Measurements from ENCODE around the gene ADISSP. TPM values are rescaled to one million over a fixed set of nuclear protein-coding genes. Genes with fewer than 3 reads are reported as not detected.

ADISSP gene
- total RNA-seq, 1 experiment from 2014 or later: 99.4 TPM

- no peak overlapping the region for H2AFZ ChIP-seq (ENCODE audit: low read depth, low read length, poor library complexity, severe bottlenecking)
- peak; percentile 17; the same call in 1 of the 2 replicates for TF ChIP-seq POLR2AphosphoS5 (IDR thresholded peaks at IDR 0.05; ENCODE audit: low read depth, low read length)
- no peak for TF ChIP-seq MAX (IDR thresholded peaks at IDR 0.05)
- CTCF ChIA-PET: no interaction called here
- H3K9ac ChIP-seq (ENCODE audit: low read length): no peak overlapping the region
- intact Hi-C loops (cut with micrococcal nuclease): no loop called here
- H3K27me3 ChIP-seq (ENCODE audit: insufficient read depth, low read length): no peaks in the 10 kb centered on the region
- no peak overlapping the region for H3K27ac ChIP-seq (ENCODE audit: low read depth, low read length)
- peaks cover 15 to 35% of the 10 kb centered on the region in 2 experiments; a peak in 3 of 4 replicates for H3K4me1 ChIP-seq (ENCODE audit: control insufficient read depth in 1 of 2, insufficient read depth in 2 of 2, low read length in 2 of 2)
- no peaks in the 10 kb centered on the region for H3K9me2 ChIP-seq (ENCODE audit: insufficient read depth)
- no TSS peak for BruUV-seq (replicated peaks)
- H3K4me3 ChIP-seq (replicated peaks in 1 of 2; ENCODE audit: low read depth in 1 of 2, low read length in 2 of 2): no peak overlapping the region
- POLR2A ChIA-PET: no interaction called here
- DNase-seq (ENCODE audit: low read depth, low spot score) (no peak), ATAC-seq (no peak)
- peaks cover 0 to 8% of the 10 kb centered on the region in 2 experiments; a peak in 1 of 4 replicates for H3K36me3 ChIP-seq (ENCODE audit: control insufficient read depth in 1 of 2, insufficient read depth in 2 of 2, low read length in 2 of 2)
- RAD21 ChIA-PET (ENCODE audit: low non-redundant PET in 1 of 2, low total read pairs in 2 of 2, uncharacterized antibody in 2 of 2, unreplicated experiment in 2 of 2): no interaction called here
- H3K4me2 ChIP-seq (ENCODE audit: low read length): no peak overlapping the region
- H3K9me3 ChIP-seq (ENCODE audit: control insufficient read depth in 1 of 2, insufficient read depth in 1 of 2, low read depth in 1 of 2, low read length in 2 of 2): no peaks in the 10 kb centered on the region
- H4K20me1 ChIP-seq (ENCODE audit: insufficient read depth): no peaks in the 10 kb centered on the region
- H3K79me2 ChIP-seq (ENCODE audit: insufficient read depth, low read length): peaks cover 27% of the 10 kb centered on the region
These were observed 15.5 kb upstream of the ADISSP start for GRCh38 chr20:3783068-3783489.

- ATAC-seq (no peak), DNase-seq (ENCODE audit: low read depth, low spot score) (no peak)
- Histone ChIP-seq H3K4me1 (ENCODE audit: control insufficient read depth in 1 of 2, insufficient read depth in 2 of 2, low read length in 2 of 2) (peaks cover 13 to 33% of the 10 kb centered on the region in 2 experiments; a peak in 3 of 4 replicates), H3K4me3 (replicated peaks in 1 of 2; ENCODE audit: low read depth in 1 of 2, low read length in 2 of 2) (no peak overlapping the region), H2AFZ (ENCODE audit: low read depth, low read length, poor library complexity, severe bottlenecking) (no peak overlapping the region), H3K9me3 (ENCODE audit: control insufficient read depth in 1 of 2, insufficient read depth in 1 of 2, low read depth in 1 of 2, low read length in 2 of 2) (no peaks in the 10 kb centered on the region), H3K9me2 (ENCODE audit: insufficient read depth) (no peaks in the 10 kb centered on the region), H3K9ac (ENCODE audit: low read length) (no peak overlapping the region), H4K20me1 (ENCODE audit: insufficient read depth) (no peaks in the 10 kb centered on the region), H3K4me2 (ENCODE audit: low read length) (no peak overlapping the region), H3K27ac (ENCODE audit: low read depth, low read length) (no peak overlapping the region), H3K27me3 (ENCODE audit: insufficient read depth, low read length) (no peaks in the 10 kb centered on the region), H3K36me3 (ENCODE audit: control insufficient read depth in 1 of 2, insufficient read depth in 2 of 2, low read length in 2 of 2) (peaks cover 0 to 8% of the 10 kb centered on the region in 2 experiments; a peak in 1 of 4 replicates), H3K79me2 (ENCODE audit: insufficient read depth, low read length) (peaks cover 27% of the 10 kb centered on the region)
- no TSS peak for BruUV-seq (replicated peaks)
- ChIA-PET RAD21 (ENCODE audit: low non-redundant PET in 1 of 2, low total read pairs in 2 of 2, uncharacterized antibody in 2 of 2, unreplicated experiment in 2 of 2) (no interaction called here), POLR2A (no interaction called here), CTCF (no interaction called here)
- TF ChIP-seq POLR2A (IDR thresholded peaks at IDR 0.05; ENCODE audit: borderline replicate concordance, extremely low read depth, insufficient read depth, insufficient read length) (peak; percentile 8), REST (IDR thresholded peaks at IDR 0.05; ENCODE audit: low read depth) (no peak), ELF1 (IDR thresholded peaks at IDR 0.05; ENCODE audit: borderline replicate concordance, low read depth) (no peak), TCF7L2 (IDR thresholded peaks at IDR 0.05; ENCODE audit: borderline replicate concordance, extremely low read depth, insufficient read depth, insufficient read length) (no peak), FOSL1 (IDR thresholded peaks at IDR 0.05; ENCODE audit: low read depth) (no peak)
- intact Hi-C loops (cut with micrococcal nuclease): no loop called here
These were observed 15.0 kb upstream of the ADISSP start for GRCh38 chr20:3782597-3782996.

All from HCT116 (cell line).